Neural crest cell (in vitro differentiated cells): ENCODE measurements around the gene TAF4. TPM values are rescaled to one million over a fixed set of nuclear protein-coding genes. Genes with fewer than 3 reads are reported as not detected.
A peak's percentile ranks its signal among the peaks of the same experiment; 100 is the strongest.

Experiments used
- DNase-seq: peaks from one replicate; pipeline ENCODE4 v3.0.0; 2021; ENCODE audit warnings: low read depth, mixed read lengths, low spot score
- H3K27ac Mint-ChIP-seq: one replicate; pipeline ENCODE4 v1.8.0; 2021; ENCODE audit warnings: mild to moderate bottlenecking, mixed read lengths; ENCODE audit not compliant: unreplicated experiment
- H3K27me3 Mint-ChIP-seq: 2 replicates; pipeline ENCODE4 v1.8.0; 2021; ENCODE audit warnings: low read depth, mild to moderate bottlenecking, mixed read lengths
- H3K36me3 Mint-ChIP-seq: 2 replicates; pipeline ENCODE4 v1.8.0; 2021; ENCODE audit warnings: low read depth, mild to moderate bottlenecking, mixed read lengths
- H3K4me1 Mint-ChIP-seq: 2 replicates; pipeline ENCODE4 v1.8.0; 2021; ENCODE audit warnings: mixed read lengths
- H3K4me3 Mint-ChIP-seq: one replicate; pipeline ENCODE4 v1.8.0; 2021; ENCODE audit warnings: mild to moderate bottlenecking, mixed read lengths
- H3K9me3 Mint-ChIP-seq: 2 replicates; pipeline ENCODE4 v1.8.0; 2021; ENCODE audit warnings: mixed read lengths
- total RNA-seq: library from RNA; stranded (reverse); gene quantifications from 2 replicates; pipeline ENCODE4 v1.2.1, GENCODE V29; 2021
- TF ChIP-seq, protein P1 (sequence below): fragments of 200-600 bp; sonication (generic); conservative IDR thresholded peaks from 2 replicates; pipeline ENCODE4 v1.5.0; 2021; ENCODE audit warnings: antibody characterized with exemption, mild to moderate bottlenecking

TAF4 gene
- total RNA-seq, 1 donor from 2014 or later, result 33.6 TPM

DNA sequence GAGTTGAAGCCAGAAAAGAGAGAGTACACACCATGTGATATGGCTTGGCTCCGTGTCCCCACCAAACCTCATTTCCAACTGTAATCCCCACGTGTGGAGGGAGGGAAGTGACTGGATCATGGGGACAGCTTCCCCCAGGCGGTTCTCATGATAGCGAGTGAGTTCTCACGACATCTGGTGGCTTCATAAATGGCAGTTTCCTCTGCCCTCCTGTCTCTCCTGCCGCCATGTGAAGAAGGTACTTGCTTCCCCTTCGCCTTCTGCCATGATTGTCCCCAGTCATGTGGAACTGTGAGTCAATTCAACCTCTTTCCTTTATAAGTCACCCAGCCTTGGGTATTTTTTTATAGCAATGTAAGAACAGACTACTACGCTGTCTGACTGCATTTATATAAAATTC lies 40.3 kb downstream of the TAF4 start:
- DNase-seq, result no peak
- TF ChIP-seq, protein P1, sequence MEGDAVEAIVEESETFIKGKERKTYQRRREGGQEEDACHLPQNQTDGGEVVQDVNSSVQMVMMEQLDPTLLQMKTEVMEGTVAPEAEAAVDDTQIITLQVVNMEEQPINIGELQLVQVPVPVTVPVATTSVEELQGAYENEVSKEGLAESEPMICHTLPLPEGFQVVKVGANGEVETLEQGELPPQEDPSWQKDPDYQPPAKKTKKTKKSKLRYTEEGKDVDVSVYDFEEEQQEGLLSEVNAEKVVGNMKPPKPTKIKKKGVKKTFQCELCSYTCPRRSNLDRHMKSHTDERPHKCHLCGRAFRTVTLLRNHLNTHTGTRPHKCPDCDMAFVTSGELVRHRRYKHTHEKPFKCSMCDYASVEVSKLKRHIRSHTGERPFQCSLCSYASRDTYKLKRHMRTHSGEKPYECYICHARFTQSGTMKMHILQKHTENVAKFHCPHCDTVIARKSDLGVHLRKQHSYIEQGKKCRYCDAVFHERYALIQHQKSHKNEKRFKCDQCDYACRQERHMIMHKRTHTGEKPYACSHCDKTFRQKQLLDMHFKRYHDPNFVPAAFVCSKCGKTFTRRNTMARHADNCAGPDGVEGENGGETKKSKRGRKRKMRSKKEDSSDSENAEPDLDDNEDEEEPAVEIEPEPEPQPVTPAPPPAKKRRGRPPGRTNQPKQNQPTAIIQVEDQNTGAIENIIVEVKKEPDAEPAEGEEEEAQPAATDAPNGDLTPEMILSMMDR, result no peak
- H3K27me3 Mint-ChIP-seq, result no peaks in the 10 kb centered on the region
- peaks cover 69% of the 10 kb centered on the region for H3K4me1 Mint-ChIP-seq
- no peak overlapping the region for H3K4me3 Mint-ChIP-seq
- H3K9me3 Mint-ChIP-seq, result no peaks in the 10 kb centered on the region
- no peak overlapping the region for H3K27ac Mint-ChIP-seq
- H3K36me3 Mint-ChIP-seq, result no peaks in the 10 kb centered on the region

DNA sequence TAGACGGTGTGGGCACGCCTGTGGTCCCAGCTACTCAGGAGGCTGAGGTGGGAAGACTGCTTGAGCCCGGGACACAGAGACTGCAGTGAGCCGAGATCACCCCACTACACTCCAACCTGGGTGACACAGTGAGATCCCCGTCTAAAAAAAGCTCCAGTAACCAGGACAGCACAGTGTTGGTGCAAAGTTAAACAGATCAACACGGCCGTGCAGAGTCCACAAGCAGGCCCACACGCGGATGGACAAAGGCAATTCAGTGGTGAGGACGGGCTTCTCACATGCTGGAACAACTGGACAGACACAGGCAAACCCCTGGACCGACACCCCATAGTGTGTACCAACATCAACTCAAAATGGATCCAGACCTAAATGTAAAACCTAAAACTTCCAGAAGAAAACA lies 41.7 kb downstream of the TAF4 start:
- Mint-ChIP-seq H3K27ac (no peak overlapping the region), H3K4me1 (peaks cover 70% of the 10 kb centered on the region), H3K9me3 (no peaks in the 10 kb centered on the region), H3K27me3 (no peaks in the 10 kb centered on the region), H3K4me3 (no peak overlapping the region), H3K36me3 (no peaks in the 10 kb centered on the region)
- TF ChIP-seq, protein P1, result no peak
- no peak for DNase-seq

DNA sequence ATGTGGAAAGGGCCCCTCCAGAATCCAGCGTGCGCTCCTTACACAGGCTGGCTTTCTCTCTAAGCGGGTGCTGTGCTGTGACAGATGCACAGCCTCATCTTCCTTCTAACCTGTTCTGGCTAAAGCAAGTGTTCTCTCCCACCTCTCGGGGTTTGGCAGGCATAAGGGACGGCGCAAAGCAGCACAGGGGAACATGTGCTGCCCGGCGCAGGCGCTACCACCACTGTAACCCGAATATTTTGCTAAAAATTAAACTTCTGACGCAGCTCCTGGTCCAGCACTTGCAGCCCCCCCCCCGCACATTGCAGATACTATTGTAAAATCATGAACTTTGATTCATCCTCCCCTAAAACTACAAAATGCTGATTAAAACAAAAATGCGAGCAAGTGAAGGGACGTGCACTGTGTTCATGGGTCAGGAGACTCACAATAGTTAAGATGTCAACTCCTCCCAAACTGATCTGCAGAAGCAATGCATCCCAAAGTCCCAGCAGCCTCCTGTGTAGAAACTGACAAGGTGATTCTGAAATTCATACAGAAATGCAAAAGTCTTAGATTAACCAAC lies 43.0 kb downstream of the TAF4 start:
- Mint-ChIP-seq H3K36me3 (no peaks in the 10 kb centered on the region), H3K9me3 (no peaks in the 10 kb centered on the region), H3K27ac (no peak overlapping the region), H3K27me3 (no peaks in the 10 kb centered on the region), H3K4me3 (no peak overlapping the region), H3K4me1 (peaks cover 60% of the 10 kb centered on the region)
- TF ChIP-seq, protein P1, result no peak
- no peak for DNase-seq

DNA sequence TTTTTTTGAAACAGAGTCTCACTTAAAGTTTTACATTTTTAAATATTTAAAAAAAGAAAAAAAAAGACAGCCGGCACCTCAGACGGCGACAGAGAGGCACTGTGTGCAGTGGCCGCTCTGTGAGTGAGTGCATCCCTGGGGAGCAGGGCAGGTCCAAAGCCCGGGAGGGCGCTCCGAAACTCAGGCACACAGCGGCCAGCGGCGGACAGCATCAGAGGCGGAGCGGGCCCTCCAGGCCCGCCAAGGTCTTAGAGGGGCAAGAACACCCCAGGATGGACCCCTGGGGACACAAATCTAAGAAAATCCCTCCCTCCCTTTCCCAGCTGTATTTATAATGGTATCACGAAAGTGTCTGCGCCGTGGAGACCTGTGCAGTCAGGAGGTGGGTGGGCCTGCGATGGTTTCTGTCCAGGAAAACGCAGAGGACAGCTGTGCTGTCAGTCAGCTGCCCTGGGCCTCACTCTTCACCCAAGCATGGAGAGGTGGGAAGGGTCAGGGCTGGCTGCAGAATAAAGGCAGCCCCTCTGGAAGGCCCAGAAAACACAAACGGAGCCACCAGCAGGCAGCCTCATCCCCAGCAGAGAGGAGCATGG lies 43.8 kb downstream of the TAF4 start:
- TF ChIP-seq, protein P1, result no peak
- Mint-ChIP-seq H3K9me3 (no peaks in the 10 kb centered on the region), H3K4me3 (no peak overlapping the region), H3K27ac (peak overlapping the region; percentile 43), H3K4me1 (peaks cover 53% of the 10 kb centered on the region), H3K27me3 (no peaks in the 10 kb centered on the region), H3K36me3 (no peaks in the 10 kb centered on the region)
- DNase-seq, result no peak

DNA sequence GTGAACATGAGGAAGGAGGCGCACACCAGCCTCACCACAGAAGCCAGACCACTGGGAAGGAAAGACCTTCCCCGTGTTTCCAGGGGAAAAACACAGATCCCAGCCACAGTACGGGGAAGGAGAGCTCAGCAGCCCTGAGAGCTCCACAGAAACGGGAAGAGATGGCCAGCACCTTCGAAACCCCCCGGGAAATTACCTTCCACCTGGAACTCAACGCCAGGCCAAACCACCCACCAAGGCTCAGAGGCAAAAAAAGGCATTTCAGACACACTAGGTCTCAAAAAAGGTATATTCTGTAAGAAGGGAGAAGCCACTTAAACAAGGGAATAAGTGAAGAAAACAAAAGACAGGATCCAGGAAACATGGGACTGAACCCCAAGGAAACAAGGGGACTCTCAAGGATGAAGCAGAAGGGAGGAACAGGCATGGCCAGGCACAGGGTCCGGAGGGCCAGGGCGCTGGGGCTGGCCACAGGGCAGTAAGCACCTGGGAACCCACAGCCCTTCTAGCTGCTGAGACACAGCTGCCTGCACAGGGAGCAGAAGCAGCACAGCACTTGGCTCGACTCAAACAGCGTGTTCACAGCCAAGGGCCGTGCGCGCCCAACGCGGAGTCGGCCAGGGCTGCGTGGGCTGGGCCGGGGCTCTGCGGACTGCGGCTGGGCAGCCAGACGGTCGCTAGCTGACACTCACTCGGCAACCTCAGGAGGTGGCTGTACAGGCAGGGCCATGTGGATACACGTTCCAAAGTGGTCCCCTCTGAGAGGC lies 44.6 kb downstream of the TAF4 start:
- no peak for DNase-seq

More for the DNA sequence above, 44.6 kb downstream of the TAF4 start:
- Mint-ChIP-seq H3K9me3 (no peaks in the 10 kb centered on the region), H3K4me1 (peaks cover 45% of the 10 kb centered on the region), H3K36me3 (no peaks in the 10 kb centered on the region), H3K27ac (peak overlapping the region; percentile 81), H3K4me3 (no peak overlapping the region), H3K27me3 (no peaks in the 10 kb centered on the region)
- TF ChIP-seq, protein P1, result no peak
